IPS-18a (cell line): ENCODE data around the gene SNX24.
"Not testable (repeated sequence)": the region's sequence is repeated elsewhere in the genome, so short reads cannot be mapped to it uniquely, and the experiment has no call there.

Experiments
- H3K27ac ChIP-seq: one replicate; pipeline ENCODE4 v1.5.1; 2013; ENCODE audit warnings: low read length
- H3K27me3 ChIP-seq: one replicate; pipeline ENCODE4 v1.6.1; 2013; ENCODE audit warnings: mild to moderate bottlenecking, low read length; ENCODE audit not compliant: control insufficient read depth, insufficient read depth
- H3K36me3 ChIP-seq: one replicate; pipeline ENCODE4 v1.6.1; 2013; ENCODE audit warnings: low read depth, low read length; ENCODE audit not compliant: control insufficient read depth
- H3K4me1 ChIP-seq: one replicate; pipeline ENCODE4 v1.6.1; 2013; ENCODE audit warnings: low read depth, low read length; ENCODE audit not compliant: control insufficient read depth
- H3K4me3 ChIP-seq: one replicate; pipeline ENCODE4 v1.5.1; 2013; ENCODE audit warnings: low read length
- H3K9ac ChIP-seq: one replicate; pipeline ENCODE4 v1.6.1; 2013; ENCODE audit warnings: mild to moderate bottlenecking, low read length, moderate library complexity
- H3K9me3 ChIP-seq: one replicate; pipeline ENCODE4 v1.6.1; 2013; ENCODE audit warnings: low read depth, low read length; ENCODE audit not compliant: control insufficient read depth

SNX24 gene

GRCh38 chr5:122971333-122971732 lies 125.9 kb downstream of the SNX24 start:
- no peak overlapping the region for H3K9ac ChIP-seq
- no peak overlapping the region for H3K27ac ChIP-seq
- no peaks in the 10 kb centered on the region for H3K4me1 ChIP-seq
- no peaks in the 10 kb centered on the region for H3K36me3 ChIP-seq
- H3K27me3 ChIP-seq = no peaks in the 10 kb centered on the region
- H3K9me3 ChIP-seq = no peaks in the 10 kb centered on the region
- H3K4me3 ChIP-seq = no peak overlapping the region

GRCh38 chr5:122972877-122973276 lies 127.5 kb downstream of the SNX24 start:
- Histone ChIP-seq H3K9me3 (no peaks in the 10 kb centered on the region), H3K4me3 (no peak overlapping the region), H3K27ac (no peak overlapping the region), H3K27me3 (no peaks in the 10 kb centered on the region), H3K9ac (no peak overlapping the region), H3K4me1 (no peaks in the 10 kb centered on the region), H3K36me3 (no peaks in the 10 kb centered on the region)

GRCh38 chr5:122973759-122974158 lies 128.3 kb downstream of the SNX24 start:
- not testable (repeated sequence) for H3K9ac ChIP-seq

GRCh38 chr5:122974251-122974650 lies 128.8 kb downstream of the SNX24 start:
- H3K9me3 ChIP-seq, H3K36me3 ChIP-seq, H3K27me3 ChIP-seq, H3K9ac ChIP-seq, H3K4me1 ChIP-seq, H3K4me3 ChIP-seq, H3K27ac ChIP-seq: not testable (repeated sequence)

More at GRCh38 chr5:122973759-122974158, 128.3 kb downstream of the SNX24 start:
- not testable (repeated sequence) for H3K27ac ChIP-seq, H3K9me3 ChIP-seq, H3K4me3 ChIP-seq, H3K4me1 ChIP-seq, H3K36me3 ChIP-seq, H3K27me3 ChIP-seq

GRCh38 chr5:122977319-122977718 lies 131.9 kb downstream of the SNX24 start:
- Histone ChIP-seq H3K36me3 (no peaks in the 10 kb centered on the region), H3K9ac (no peak overlapping the region), H3K4me3 (no peak overlapping the region), H3K9me3 (no peaks in the 10 kb centered on the region), H3K27ac (no peak overlapping the region), H3K4me1 (no peaks in the 10 kb centered on the region), H3K27me3 (no peaks in the 10 kb centered on the region)

- no peaks in the 10 kb centered on the region for H3K36me3 ChIP-seq
- no peaks in the 10 kb centered on the region for H3K4me1 ChIP-seq
- no peak overlapping the region for H3K27ac ChIP-seq
- no peak overlapping the region for H3K9ac ChIP-seq
- no peak overlapping the region for H3K4me3 ChIP-seq
- H3K9me3 ChIP-seq = no peaks in the 10 kb centered on the region
- no peaks in the 10 kb centered on the region for H3K27me3 ChIP-seq
Measured at GRCh38 chr5:122978068-122978467, 132.7 kb downstream of the SNX24 start.

GRCh38 chr5:122978644-122979297 lies 133.4 kb downstream of the SNX24 start:
- H3K4me1 ChIP-seq = no peaks in the 10 kb centered on the region
- no peaks in the 10 kb centered on the region for H3K36me3 ChIP-seq
- no peaks in the 10 kb centered on the region for H3K9me3 ChIP-seq
- no peak overlapping the region for H3K27ac ChIP-seq
- no peaks in the 10 kb centered on the region for H3K27me3 ChIP-seq
- H3K4me3 ChIP-seq = no peak overlapping the region
- H3K9ac ChIP-seq = no peak overlapping the region

- no peaks in the 10 kb centered on the region for H3K4me1 ChIP-seq
- H3K27ac ChIP-seq = no peak overlapping the region
- H3K9ac ChIP-seq = no peak overlapping the region
- no peak overlapping the region for H3K4me3 ChIP-seq
- H3K27me3 ChIP-seq = no peaks in the 10 kb centered on the region
- H3K36me3 ChIP-seq = no peaks in the 10 kb centered on the region
- H3K9me3 ChIP-seq = no peaks in the 10 kb centered on the region
Measured at GRCh38 chr5:122981846-122982245, 136.4 kb downstream of the SNX24 start.

GRCh38 chr5:122982376-122982775 lies 137.0 kb downstream of the SNX24 start:
- Histone ChIP-seq H3K9me3 (no peaks in the 10 kb centered on the region), H3K4me1 (no peaks in the 10 kb centered on the region), H3K27me3 (no peaks in the 10 kb centered on the region), H3K9ac (no peak overlapping the region), H3K4me3 (no peak overlapping the region), H3K27ac (no peak overlapping the region), H3K36me3 (no peaks in the 10 kb centered on the region)

- H3K36me3 ChIP-seq = no peaks in the 10 kb centered on the region
- no peak overlapping the region for H3K4me3 ChIP-seq
- H3K27ac ChIP-seq = no peak overlapping the region
- no peaks in the 10 kb centered on the region for H3K4me1 ChIP-seq
- no peak overlapping the region for H3K9ac ChIP-seq
- no peaks in the 10 kb centered on the region for H3K9me3 ChIP-seq
- no peaks in the 10 kb centered on the region for H3K27me3 ChIP-seq
Measured at GRCh38 chr5:122984425-122984824, 139.0 kb downstream of the SNX24 start.

- Histone ChIP-seq H3K27me3 (no peaks in the 10 kb centered on the region), H3K4me3 (no peak overlapping the region), H3K36me3 (no peaks in the 10 kb centered on the region), H3K4me1 (no peaks in the 10 kb centered on the region), H3K27ac (no peak overlapping the region), H3K9ac (no peak overlapping the region), H3K9me3 (no peaks in the 10 kb centered on the region)
Measured at GRCh38 chr5:122985006-122985700, 139.7 kb downstream of the SNX24 start.
